M059J (cell line): ENCODE results near the gene MYH9. TPM values are rescaled to one million over a fixed set of nuclear protein-coding genes. Genes with fewer than 3 reads are reported as not detected.
"Not testable (repeated sequence)": the region's sequence is repeated elsewhere in the genome, so short reads cannot be mapped to it uniquely, and the experiment has no call there.

Source experiments
- DNase-seq: peaks from one replicate; pipeline ENCODE4 v3.0.0-alpha.2; 2012; ENCODE audit warnings: low read depth
- total RNA-seq: library from RNA; depleted of rRNA; stranded (reverse); fragments of >200 nt; shearing (Covaris generic); gene quantifications from 2 replicates; pipeline ENCODE4 v1.2.3, GENCODE V29; 2014; rRNA removed

The MYH9 gene
- 151 and 320 TPM in 2 replicates for total RNA-seq

DNA sequence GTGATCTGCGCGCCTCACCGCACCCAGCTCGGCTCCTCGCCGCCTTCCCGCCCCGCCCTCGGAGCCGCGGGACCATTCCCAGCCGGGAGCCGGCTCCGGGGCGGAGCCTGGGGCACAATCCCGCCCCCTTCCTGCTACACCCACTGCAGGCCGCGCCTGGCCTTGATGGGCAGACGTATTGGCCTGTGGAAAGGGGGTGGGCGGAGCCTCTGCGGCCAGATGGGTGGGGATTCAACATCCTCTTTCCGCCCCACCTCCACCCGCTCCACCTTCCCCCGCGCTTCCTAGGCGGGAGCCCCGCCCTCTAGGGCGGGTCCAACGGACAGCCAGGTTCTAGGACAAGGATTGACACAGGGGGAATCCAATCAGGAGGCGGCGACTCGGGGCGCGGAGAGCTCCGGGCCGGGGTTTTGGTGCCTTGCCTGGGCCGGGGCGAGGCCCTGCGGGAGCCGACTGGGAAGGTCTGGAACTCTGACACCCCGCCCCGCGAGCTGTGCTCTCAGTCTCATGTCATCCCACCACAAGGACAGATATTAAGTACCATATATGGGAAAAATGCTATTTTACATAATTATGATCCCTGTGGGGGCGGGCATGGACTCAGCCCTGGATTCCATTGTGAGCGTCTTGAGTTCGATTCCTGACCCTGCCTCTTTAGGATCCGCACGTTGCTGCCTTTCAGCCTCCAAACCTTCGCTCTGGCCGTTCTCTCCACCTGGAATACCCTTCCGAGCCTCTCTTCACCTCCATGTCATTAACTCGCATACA, at the start of gene MYH9:
MYH9 (minus strand) TSS at position 9 of the 768 bp plus-strand sequence. CDS start 38,731 bp downstream, outside the sequence.
- peak; percentile 97 for DNase-seq

DNA sequence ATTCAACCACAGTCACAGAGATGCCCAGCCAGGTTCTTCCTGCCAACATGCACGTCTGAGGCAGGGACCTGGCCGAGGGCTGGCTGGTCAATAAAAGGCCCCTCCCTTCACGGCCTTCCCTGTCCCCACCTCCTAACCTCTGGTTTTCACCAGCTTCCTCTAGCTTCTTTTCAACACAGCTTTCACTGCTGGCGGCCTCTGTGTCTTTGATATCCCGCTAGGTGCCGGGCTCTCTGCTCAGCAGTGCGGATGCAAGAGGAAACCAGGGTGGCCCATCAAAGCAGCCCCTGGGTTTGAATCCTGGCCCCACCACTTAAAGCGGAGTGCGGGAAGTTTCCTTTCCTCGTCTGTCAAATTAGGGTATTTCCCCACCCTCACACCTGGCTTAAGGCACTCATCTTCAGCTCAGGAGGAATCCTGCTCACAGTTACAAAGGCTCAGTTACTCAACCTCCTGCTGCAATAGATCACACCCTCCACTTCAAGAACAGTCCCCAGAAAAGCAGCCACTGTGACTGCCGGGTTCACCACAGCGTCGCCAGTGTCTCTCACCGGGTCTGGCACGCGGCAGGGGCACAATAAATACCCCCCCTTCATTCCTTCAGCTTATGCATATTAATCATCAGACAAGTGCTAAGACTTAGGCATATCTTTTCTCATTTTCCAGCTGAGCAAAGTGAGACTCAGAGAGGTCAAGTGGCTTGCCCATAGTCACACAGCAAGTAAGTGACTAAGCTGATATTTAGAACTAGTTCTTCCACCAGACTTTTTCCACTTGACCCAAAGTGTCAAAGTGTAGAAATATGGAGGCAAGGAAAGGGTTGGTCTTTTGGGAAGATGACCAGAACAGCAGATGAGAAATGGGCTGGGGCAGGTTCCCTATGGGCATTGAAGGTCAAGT, 48.0 kb upstream of the MYH9 start:
- peak; percentile 30 for DNase-seq

DNA sequence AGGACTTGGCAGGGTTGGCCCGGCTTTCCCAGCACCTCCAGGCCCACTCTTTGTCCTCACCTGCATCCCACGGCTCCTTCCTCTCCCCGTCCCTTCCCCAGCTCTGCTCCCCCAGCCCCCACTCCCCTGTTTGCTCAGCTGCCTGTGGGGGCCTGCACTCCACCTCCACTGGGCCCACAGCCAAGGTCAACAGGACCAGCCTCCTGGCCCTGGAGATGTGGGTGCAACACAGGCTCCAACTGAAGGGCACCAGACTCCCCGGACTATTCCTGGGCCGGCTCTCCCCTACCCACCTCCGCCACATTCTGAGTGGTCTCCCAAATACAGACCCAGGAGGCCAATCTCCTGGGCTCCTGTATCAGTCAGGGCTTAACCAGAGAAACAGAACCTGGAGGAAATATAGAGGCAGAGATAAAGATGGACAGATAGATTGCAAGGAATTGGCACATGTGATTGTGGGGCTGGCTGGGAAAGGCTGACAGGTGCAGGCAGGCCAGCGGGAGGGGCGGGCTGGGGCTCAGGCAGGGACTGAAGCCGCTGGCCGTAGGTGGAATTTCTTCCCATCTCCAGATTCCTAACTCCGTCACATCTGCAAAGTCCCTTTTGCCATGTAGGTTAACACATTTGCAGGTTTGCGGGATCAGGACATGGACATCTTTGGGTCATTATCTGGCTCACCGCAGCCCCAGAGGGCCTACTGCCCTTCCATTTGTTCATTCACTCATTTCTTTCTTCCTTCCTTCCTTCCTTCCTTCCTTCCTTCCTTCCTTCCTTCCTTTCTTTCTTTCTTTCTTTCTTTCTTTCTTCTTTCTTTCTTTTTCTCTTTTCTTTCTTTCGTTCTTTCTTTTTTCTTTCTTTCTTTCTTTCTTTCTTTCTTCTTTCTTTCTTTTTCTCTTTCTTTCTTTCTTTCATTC, 45.8 kb upstream of the MYH9 start:
- DNase-seq: no peak

DNA sequence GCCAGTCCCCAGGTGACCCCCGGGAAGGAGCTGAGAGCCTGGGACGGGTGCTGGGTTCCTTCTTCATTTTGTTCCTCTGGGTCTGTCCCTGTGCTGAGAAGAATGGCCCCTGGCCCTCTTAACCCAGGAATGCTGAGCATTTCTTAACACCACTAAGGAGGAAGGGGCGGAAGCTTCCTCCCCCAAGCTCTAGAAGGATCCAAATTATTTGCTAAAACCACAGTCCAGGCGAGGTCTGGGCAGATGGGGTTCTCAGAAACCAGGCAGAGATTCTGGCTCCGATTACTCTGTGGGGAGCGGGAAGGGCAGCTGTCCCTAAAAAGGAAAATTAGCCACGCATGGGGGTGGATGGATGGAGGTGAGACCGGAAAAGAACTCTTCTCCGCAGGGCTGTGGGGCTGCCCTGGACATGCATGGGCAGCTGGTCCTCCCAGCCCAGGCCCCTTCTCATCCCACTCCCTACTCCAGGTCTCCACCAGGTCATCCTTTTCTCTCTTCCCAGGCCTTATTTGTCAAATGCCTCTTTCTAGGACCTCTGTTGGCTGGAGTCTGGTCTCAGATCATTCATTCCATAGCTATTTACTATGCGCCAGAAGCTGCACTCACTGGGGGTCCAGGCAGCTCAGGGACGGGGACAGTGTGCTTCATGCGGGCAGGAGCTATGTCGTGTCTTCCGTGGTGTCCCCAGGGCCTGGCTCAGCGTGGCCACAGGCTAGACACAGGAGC, 45.0 kb upstream of the MYH9 start:
- DNase-seq: peak; percentile 36

DNA sequence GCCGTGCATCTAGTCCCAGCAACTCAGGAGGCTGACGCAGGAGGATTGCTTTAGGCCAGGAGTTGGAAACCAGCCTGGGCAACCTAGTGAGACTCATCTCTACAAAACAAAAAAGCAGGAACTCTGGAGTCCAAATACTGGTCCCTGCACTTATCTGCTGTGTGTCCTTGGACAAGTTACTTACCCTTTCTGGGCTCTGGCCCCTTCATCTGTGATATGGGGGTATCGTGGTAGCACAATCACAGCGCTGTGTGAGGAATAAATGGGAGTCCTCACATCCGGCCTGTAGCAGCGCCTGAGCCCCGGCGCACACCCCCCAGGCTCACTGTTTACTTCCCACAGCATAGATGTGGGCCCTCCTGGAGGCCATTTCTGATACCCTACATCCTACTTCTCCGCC, 44.2 kb upstream of the MYH9 start:
- no peak for DNase-seq

DNA sequence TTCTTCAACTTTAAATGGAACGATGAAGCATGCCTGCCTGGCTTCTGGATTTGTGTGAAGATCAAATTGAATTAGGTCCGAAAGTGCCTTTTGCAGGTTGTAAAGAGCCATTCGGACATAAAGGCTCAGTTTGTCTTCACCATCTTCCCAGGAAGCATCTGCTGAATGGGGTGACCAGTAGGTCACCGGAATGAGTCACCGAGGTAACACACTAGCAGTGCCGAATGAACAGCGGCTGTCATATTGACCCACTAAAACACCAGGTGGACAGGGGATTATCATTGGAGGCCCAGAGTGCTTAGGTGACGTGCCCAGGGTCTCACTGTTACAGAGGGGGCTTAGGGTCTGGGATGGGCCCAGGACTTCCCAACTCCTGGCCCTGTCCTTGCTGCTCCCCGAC, 43.1 kb upstream of the MYH9 start:
- peak; percentile 65 for DNase-seq

DNA sequence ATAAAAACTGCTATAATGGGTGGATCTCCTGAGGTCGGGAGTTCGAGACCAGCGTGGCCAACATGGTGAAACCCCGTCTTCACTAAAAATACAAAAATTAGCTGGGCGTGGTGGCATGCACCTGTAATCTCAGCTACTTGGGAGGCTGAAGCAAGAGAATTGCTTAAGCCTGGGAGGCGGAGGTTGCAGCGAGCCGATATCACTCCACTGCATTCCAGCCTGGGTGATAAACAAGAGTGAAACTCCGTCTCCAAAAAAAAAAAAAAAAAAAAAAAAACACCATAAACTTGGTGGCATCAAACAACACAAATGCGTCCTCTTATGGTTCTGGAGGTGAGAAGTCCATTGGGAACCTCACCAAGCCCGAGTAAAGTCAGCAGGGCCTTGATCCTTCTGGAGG, 40.2 kb upstream of the MYH9 start:
- not testable (repeated sequence) for DNase-seq

DNA sequence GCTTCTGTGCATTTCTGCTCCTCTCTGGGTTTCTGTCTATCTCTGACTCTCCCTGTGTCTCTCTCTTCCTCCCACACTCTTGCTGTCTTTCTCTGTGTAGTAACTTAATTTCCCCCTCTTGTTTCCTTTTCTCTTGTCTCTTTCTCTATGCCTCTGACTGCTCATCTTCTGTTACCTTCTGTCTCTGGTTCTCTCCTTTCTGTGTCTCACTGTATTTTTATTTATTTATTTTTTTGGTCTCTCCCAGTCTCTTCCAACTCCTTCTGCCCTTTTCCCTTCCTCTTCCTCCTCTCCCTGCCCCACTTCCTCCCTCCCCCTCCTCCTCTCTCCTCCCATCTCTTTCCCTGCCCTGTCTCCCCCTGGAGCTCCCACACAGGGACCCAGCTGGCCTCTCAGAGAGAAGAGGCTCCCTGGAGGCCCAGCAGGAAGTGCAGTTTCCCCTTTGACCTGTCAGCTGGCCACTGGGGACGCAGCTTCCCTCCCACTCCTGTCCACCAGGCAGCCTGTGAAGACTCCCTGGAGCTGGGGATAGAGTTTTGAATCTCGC, 38.3 kb upstream of the MYH9 start:
- peak; percentile 20 for DNase-seq

DNA sequence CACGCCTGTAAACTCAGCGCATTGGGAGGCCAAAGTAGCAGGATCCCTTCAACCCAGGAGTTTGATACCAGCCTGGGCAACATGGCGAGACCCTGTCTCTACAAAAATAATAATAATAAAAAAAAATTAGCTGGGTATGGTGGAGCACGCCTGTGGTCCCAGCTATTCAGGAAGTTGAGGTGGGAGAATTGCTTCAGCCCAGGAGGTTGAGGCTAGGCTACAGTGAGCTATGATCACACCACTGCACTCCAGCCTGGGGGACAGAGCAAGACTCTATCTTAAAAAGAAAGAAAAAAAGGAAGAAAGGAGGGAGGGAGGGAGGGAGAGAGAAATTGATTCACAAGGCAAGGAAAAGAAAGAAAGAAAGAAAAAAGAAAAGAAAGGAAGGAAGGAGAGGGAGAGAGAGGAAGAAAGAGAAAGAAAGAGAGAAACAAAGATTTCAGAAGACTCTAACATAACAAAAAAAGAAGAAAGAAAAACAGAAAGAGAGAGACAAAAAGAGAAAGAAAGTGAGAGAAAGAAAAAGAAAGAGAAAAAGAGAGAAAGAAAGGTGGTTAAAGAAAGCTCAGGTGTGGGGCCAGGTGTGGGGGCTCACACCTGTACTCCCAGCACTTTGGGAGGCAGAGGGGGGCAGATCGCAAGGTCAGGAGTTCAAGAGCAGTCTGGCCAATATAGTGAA, 37.3 kb upstream of the MYH9 start:
- DNase-seq: no peak

DNA sequence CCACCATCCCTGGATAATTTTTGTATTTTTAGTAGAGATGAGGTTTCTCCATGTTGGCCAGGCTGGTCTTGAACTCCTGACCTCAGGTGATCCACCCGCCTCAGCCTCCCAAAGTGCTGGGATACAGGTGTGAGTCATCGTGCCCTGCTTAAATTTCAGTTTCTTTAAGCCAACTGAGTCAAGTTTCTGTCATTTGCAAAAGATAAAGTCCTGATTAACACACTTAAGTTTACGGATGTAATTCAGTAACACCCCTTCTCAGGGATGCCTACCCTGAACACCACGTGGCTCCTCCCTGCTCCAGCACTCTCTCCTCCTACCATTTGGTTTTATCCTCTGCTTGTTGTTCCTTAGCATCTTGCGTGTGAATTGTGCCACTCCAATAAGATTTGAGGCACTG, 36.7 kb upstream of the MYH9 start:
- peak; percentile 64 for DNase-seq

DNA sequence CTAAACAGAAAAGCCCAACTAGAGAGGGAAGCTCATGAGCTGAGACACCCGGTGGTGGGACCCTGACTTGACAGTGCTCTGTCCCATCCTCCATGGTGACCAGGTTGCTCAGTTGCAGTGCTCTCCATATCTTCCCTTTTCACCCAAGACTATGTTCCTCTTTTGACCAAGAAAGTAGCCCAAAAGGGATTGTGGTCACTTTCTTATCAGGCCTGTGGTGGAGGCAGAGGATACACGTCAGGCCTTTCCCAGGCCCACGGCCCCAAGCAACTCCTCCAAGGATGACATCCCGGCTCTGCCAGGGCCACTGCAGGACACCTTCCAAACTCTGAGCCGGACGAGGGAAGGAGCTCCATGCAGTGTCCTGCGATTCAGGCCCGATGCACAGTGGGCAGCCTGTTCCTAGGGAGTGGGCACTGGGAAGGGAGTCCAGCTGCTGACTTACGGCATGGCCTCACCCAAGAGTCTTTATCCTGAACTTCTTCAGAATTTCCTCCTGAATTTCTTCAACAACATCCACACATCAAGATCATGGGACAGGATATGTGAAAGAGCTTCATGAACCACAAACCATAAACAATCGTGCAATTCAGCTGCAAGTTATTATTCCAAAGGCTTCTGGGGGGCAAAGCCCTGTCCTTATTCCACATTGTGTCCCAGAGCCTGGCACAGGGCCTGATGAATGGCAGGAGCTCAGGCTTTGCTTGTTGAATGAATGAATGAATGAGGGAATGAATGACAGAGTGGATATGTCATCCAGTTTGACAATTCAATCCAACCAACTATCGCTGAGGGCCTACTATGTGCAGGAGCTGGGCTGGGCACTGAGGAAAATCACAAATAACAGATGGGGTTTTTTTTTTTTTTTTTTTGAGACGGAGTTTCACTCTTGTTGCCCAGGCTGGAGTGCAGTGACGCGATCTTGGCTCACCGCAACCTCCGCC, 36.0 kb upstream of the MYH9 start:
- peak; percentile 75 for DNase-seq

DNA sequence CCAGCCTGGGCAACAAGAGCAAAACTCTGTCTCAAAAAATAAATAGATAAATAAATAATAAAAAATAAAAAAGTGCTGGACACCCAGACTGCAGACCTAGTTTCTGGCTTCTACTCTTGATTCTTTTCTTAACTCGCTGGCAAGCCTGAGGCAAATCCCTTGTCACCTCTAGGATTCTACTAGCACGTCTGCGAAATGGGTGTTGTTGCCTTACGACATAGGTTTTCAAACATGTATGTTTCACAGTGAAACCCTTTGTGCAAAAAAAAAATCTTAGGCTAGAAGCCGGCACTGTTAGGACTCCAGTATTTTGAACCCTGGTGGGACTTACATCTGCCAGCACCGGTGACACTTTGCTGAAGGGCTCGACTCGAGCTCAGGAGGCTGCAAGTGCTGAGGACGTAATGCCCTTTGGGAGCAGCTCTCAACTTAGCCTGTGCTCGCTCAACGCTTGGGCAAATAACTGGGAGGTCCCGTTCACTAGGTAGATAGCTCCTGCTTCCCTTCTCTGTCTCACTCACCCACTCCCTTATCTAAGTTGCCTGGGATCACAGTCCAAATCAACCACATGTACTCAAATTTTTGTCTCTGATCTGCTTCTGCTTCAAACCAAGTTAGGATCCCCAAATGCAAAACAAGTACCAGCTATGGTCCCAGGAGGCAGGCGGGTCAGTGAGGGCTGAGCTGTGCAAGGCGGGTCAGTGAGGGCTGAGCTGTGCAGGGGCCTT, 34.7 kb upstream of the MYH9 start:
- no peak for DNase-seq

DNA sequence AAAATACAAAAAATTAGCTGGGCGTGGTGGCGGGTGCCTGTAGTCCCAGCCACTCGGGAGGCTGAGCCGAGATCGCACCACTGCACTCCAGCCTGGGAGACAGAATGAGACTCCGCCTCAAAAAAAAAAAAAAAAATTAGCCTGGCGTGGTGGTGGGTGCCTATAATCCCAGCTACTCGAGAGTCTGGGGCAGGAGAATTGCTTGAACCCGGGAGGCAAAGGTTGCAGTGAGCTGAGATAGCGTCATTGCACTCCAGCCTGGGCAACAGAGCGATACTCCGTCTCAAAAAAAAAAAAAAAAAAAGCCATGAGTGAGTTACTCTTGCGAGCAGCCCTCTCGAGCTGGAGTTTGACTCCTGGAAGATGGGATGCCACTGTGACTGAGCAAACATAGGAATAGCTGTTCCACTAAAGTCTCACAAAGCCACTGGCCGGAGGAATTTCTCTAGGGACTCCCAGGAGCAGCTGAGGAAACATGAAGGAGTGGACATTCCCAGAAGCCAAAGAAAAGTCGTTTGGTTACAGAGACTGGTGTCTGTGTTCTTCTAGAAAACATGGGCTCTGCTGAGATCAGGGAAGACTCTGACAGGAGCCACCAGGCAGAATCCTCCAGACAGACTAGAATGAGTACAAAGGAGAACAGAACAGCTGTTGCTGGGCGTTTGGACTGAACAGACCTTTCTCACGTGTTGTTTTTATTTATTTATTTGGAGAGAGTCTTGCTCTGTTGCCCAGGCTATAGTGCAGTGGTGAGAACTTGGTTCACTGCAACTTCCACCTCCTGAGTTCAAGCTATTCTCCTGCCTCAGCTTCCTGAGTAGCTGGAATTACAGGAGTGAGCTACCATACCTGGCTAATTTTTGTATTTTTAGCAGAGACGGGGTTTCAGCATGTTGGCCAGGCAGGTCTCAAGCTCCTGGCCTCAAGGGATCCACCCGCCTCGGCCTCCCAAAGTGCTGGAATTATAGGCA, 32.4 kb upstream of the MYH9 start:
- no peak for DNase-seq

DNA sequence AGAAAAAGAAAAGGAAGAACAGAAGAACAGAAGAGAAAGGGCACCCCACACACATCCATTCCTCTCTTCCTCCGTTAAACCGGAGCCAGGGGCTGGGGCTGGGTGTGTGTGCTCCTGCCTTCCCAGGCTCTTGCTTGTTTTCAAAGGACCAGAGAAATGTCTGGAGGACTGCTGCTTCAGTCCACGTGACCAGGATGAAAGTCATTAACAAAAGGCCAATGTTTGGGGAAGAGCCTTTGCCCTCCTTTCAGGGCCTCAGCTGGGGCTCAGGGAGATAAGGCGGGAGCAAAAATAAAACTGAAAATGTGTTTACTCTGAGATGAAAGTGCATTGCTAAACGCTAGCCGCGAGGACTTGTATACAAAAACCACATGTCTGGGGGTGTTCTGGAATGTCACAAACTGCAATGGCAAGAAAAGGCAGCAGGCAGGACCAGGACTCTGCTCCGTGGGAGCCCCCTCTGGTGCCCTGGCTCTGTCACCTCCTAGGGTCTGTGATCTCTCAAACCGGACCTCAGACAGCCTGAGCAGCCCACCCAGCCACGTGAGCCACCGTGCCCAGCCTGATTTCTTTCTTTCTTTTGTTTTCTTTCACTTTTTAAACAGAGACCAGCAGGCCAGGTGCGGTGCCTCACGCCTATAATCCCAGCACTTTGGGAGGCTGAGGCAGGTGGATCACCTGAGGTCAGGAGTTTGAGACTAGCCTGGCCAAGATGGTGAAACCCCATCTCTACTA, 31.6 kb upstream of the MYH9 start:
- peak; percentile 67 for DNase-seq

DNA sequence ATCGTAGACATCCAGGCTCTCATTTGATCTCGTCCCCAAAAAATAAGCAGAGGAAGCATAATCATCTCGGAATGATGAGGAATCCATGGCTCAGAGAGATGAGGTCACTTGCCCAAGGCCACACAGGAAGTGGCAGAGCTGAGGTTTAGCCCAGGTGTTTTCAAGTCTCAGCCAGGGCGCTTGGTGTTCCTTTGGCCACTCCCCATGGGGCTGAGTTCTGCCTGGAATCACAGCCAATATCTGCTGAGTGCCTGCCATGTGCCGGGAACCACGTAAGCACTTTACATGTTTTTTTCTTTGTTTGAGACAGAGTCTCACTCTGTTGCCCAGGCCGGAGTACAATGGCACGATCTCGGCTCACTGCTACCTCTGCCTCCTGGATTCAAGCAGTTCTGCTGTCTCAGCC, 29.5 kb upstream of the MYH9 start:
- DNase-seq: peak; percentile 95

DNA sequence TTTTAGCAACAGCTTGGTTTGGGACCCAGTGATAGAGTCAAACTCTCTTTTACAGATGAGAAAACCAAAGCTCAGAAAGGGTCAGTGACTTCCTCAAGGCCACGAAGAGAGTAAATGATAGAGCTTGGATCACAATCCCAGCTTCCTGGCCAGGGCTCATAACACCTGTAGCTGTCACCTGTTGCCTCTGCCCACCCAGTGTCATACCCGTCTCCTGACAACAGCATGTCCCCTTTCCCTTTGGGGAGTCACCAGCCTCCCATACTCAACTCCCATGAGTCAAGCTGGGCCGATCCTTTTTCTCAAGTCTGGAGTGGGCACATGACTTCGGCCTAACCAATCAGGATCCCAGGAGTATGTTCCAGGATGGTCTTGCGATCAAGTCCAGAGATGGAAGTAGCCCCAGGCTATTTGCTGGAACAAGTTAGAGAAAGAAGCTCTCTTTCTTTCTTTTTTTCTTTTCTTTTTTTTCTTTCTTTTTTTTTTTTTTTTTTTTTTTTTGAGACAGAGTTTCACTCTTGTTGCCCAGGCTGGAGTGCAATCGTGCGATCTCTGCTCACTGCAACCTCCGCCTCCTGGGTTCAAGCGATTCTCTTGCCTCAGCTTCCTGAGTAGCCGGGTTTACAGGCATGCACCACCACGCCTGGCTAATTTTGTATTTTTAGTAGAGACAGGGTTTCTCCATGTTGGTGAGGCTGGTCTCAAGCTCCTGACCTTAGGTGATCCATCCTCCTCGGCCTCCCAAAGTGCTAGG, 27.8 kb upstream of the MYH9 start:
- DNase-seq: peak; percentile 70
